ENCODE results near the gene CPD. TPM values are rescaled to one million over a fixed set of nuclear protein-coding genes. Genes with fewer than 3 reads are reported as not detected.

CPD gene
- total and polyA plus RNA-seq, 2 of the 13 experiments (the other 11 are each of a cell fraction or from before 2014, with no cell fraction given) = 46.1 to 72.3 TPM

DNA sequence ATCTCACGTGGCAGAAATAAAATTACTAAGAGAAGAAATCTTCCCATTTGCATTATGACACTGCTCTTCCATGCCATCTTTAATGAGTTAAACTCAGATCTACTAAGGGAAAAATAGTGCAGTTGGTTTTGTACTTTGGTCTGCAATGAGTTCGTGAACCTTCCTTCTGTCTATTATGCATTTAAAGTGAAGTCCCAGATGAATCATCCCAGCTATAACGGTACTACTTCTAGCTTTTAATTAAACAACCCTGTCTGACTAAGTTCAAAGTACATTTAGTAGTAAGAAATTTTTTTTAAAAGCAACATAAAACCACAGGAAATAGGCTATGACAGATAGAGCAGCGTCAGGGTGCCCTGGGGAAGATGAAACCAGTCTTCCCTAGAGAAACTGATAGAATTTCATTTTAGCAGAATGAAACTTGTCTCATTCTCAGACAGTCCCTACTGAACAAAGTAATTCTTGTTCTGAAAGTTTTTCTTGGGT lies 46.6 kb upstream of the CPD start (continued):
- TF ChIP-seq NR0B2 (CRISPR knock-in tag; IDR thresholded peaks at IDR 0.05) (no peak), KLF15 (CRISPR knock-in tag; IDR thresholded peaks at IDR 0.05; ENCODE audit: borderline replicate concordance) (no peak), RAD21 (CRISPR knock-in tag; IDR thresholded peaks at IDR 0.05) (no peak), ZNF33A (CRISPR knock-in tag; IDR thresholded peaks at IDR 0.05; ENCODE audit: borderline replicate concordance) (no peak), GABPA (IDR thresholded peaks at IDR 0.05; ENCODE audit: low read depth, low read length) (no peak), GABPA (CRISPR knock-in tag; IDR thresholded peaks at IDR 0.05; ENCODE audit: low read depth) (peak; percentile 42; the same call in 1 of the 2 replicates), SRY (CRISPR knock-in tag; IDR thresholded peaks at IDR 0.05) (no peak), NFKB2 (CRISPR knock-in tag; IDR thresholded peaks at IDR 0.05; ENCODE audit: borderline replicate concordance) (no peak), ZNF329 (CRISPR knock-in tag; IDR thresholded peaks at IDR 0.05; ENCODE audit: low read depth) (no peak), ZBTB1 (CRISPR knock-in tag; IDR thresholded peaks at IDR 0.05; ENCODE audit: borderline replicate concordance) (no peak), NCOA5 (CRISPR knock-in tag; IDR thresholded peaks at IDR 0.05) (no peak), NR2F2 (IDR thresholded peaks at IDR 0.05; ENCODE audit: borderline replicate concordance, low read depth) (no peak), ZNF18 (CRISPR knock-in tag; IDR thresholded peaks at IDR 0.05; ENCODE audit: insufficient replicate concordance) (no peak), RARA (CRISPR knock-in tag; IDR thresholded peaks at IDR 0.05) (peak; percentile 93), HMG20A (CRISPR knock-in tag; IDR thresholded peaks at IDR 0.05; ENCODE audit: borderline replicate concordance) (peak; percentile 42; the same call in 1 of the 2 replicates), ZFP82 (CRISPR knock-in tag; IDR thresholded peaks at IDR 0.05; ENCODE audit: borderline replicate concordance) (no peak)
- TF ChIP-seq, protein P1, sequence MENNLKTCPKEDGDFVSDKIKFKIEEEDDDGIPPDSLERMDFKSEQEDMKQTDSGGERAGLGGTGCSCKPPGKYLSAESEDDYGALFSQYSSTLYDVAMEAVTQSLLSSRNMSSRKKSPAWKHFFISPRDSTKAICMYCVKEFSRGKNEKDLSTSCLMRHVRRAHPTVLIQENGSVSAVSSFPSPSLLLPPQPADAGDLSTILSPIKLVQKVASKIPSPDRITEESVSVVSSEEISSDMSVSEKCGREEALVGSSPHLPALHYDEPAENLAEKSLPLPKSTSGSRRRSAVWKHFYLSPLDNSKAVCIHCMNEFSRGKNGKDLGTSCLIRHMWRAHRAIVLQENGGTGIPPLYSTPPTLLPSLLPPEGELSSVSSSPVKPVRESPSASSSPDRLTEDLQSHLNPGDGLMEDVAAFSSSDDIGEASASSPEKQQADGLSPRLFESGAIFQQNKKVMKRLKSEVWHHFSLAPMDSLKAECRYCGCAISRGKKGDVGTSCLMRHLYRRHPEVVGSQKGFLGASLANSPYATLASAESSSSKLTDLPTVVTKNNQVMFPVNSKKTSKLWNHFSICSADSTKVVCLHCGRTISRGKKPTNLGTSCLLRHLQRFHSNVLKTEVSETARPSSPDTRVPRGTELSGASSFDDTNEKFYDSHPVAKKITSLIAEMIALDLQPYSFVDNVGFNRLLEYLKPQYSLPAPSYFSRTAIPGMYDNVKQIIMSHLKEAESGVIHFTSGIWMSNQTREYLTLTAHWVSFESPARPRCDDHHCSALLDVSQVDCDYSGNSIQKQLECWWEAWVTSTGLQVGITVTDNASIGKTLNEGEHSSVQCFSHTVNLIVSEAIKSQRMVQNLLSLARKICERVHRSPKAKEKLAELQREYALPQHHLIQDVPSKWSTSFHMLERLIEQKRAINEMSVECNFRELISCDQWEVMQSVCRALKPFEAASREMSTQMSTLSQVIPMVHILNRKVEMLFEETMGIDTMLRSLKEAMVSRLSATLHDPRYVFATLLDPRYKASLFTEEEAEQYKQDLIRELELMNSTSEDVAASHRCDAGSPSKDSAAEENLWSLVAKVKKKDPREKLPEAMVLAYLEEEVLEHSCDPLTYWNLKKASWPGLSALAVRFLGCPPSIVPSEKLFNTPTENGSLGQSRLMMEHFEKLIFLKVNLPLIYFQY (CRISPR knock-in tag; IDR thresholded peaks at IDR 0.05; ENCODE audit: borderline replicate concordance) = no peak
- TF ChIP-seq, protein P2, sequence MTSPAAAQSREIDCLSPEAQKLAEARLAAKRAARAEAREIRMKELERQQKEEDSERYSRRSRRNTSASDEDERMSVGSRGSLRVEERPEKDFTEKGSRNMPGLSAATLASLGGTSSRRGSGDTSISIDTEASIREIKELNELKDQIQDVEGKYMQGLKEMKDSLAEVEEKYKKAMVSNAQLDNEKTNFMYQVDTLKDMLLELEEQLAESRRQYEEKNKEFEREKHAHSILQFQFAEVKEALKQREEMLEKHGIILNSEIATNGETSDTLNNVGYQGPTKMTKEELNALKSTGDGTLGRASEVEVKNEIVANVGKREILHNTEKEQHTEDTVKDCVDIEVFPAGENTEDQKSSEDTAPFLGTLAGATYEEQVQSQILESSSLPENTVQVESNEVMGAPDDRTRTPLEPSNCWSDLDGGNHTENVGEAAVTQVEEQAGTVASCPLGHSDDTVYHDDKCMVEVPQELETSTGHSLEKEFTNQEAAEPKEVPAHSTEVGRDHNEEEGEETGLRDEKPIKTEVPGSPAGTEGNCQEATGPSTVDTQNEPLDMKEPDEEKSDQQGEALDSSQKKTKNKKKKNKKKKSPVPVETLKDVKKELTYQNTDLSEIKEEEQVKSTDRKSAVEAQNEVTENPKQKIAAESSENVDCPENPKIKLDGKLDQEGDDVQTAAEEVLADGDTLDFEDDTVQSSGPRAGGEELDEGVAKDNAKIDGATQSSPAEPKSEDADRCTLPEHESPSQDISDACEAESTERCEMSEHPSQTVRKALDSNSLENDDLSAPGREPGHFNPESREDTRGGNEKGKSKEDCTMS (CRISPR knock-in tag; conservative IDR thresholded peaks at IDR 0.05) = no peak
- TF ChIP-seq, protein P3, sequence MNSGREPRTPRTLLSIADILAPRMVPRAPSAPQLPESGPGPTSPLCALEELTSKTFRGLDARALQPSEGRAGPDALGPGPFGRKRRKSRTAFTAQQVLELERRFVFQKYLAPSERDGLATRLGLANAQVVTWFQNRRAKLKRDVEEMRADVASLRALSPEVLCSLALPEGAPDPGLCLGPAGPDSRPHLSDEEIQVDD (CRISPR knock-in tag; IDR thresholded peaks at IDR 0.05; ENCODE audit: borderline replicate concordance) = no peak
- TF ChIP-seq, protein P4, sequence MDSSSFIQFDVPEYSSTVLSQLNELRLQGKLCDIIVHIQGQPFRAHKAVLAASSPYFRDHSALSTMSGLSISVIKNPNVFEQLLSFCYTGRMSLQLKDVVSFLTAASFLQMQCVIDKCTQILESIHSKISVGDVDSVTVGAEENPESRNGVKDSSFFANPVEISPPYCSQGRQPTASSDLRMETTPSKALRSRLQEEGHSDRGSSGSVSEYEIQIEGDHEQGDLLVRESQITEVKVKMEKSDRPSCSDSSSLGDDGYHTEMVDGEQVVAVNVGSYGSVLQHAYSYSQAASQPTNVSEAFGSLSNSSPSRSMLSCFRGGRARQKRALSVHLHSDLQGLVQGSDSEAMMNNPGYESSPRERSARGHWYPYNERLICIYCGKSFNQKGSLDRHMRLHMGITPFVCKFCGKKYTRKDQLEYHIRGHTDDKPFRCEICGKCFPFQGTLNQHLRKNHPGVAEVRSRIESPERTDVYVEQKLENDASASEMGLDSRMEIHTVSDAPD (CRISPR knock-in tag; IDR thresholded peaks at IDR 0.05) = no peak
